ENCODE results near the gene LCN15. TPM values are rescaled to one million over a fixed set of nuclear protein-coding genes. Genes with fewer than 3 reads are reported as not detected.

The LCN15 gene
- total and polyA plus RNA-seq, 2 experiments from 2014 or later, result 0.77 TPM; not detected in 1

DNA sequence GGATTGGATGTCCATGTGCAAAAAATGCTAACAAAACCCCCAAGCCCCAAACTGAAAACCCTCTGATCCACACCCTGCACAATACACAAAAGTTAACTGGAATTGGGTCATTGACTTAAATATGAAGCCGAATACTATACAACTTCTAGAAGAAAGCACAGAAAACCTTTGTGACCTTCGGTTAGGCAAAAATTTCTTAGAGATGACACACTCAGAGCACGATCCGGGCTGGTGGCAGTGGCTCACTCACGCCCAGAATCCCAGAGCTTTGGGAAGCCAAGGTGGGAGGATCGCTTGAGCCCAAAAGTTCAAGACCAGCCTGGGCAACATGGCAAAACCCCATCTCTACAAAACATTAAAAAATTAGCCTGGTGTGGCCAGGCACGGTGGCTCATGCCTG lies 53.8 kb downstream of the LCN15 start:
- Histone ChIP-seq H3K9me3 (ENCODE audit: low read depth) (no peaks in the 10 kb centered on the region), H3K27ac (no peak overlapping the region), H3K4me1 (ENCODE audit: low read depth) (peaks cover 10% of the 10 kb centered on the region), H3K27me3 (no peaks in the 10 kb centered on the region), H3K4me3 (no peak overlapping the region), H3K36me3 (peaks cover 2% of the 10 kb centered on the region)
- DNase-seq (ENCODE audit: low read depth in 1 of 2, low spot score in 1 of 2), result no peak
- TF ChIP-seq, protein P1, sequence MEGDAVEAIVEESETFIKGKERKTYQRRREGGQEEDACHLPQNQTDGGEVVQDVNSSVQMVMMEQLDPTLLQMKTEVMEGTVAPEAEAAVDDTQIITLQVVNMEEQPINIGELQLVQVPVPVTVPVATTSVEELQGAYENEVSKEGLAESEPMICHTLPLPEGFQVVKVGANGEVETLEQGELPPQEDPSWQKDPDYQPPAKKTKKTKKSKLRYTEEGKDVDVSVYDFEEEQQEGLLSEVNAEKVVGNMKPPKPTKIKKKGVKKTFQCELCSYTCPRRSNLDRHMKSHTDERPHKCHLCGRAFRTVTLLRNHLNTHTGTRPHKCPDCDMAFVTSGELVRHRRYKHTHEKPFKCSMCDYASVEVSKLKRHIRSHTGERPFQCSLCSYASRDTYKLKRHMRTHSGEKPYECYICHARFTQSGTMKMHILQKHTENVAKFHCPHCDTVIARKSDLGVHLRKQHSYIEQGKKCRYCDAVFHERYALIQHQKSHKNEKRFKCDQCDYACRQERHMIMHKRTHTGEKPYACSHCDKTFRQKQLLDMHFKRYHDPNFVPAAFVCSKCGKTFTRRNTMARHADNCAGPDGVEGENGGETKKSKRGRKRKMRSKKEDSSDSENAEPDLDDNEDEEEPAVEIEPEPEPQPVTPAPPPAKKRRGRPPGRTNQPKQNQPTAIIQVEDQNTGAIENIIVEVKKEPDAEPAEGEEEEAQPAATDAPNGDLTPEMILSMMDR (IDR thresholded peaks at IDR 0.05; ENCODE audit: low read depth, low read length), result no peak

Other genes with a start within 250 kb of the LCN15 start
- gene NOTCH1, start 218.5 kb downstream of the LCN15 start, total RNA-seq, result 17.8 and 20.9 TPM in 2 replicates
- 7.1 and 7.3 TPM in 2 replicates for gene NOTCH1, start 218.5 kb downstream of the LCN15 start, polyA plus RNA-seq
- gene EGFL7, start 101.6 kb downstream of the LCN15 start, total RNA-seq, result 64.1 and 82.9 TPM in 2 replicates
- gene EGFL7, start 101.6 kb downstream of the LCN15 start, polyA plus RNA-seq, result 50.9 and 90.0 TPM in 2 replicates
- 59.0 and 72.5 TPM in 2 replicates for gene AGPAT2, start 77.1 kb downstream of the LCN15 start, total RNA-seq
- gene AGPAT2, start 77.1 kb downstream of the LCN15 start, polyA plus RNA-seq, result 103 and 104 TPM in 2 replicates
- gene DIPK1B, start 51.9 kb downstream of the LCN15 start, total RNA-seq, result 163 and 188 TPM in 2 replicates
- gene DIPK1B, start 51.9 kb downstream of the LCN15 start, polyA plus RNA-seq, result 162 and 190 TPM in 2 replicates
- gene LCN10, start 21.6 kb downstream of the LCN15 start, total RNA-seq, result 0.63 TPM in 1 of 2 replicates, not detected in the other
- 0.25 and 0.71 TPM in 2 replicates for gene LCN10, start 21.6 kb downstream of the LCN15 start, polyA plus RNA-seq
- gene LCN6, start 16.0 kb downstream of the LCN15 start, total RNA-seq, result not detected in 2 replicates
- not detected in 2 replicates for gene LCN6, start 16.0 kb downstream of the LCN15 start, polyA plus RNA-seq
- not detected in 2 replicates for gene LCN8, start 6.3 kb downstream of the LCN15 start, total RNA-seq
- gene LCN8, start 6.3 kb downstream of the LCN15 start, polyA plus RNA-seq, result 0.81 TPM in 1 of 2 replicates, not detected in the other
- gene TMEM141, start 26.8 kb upstream of the LCN15 start, total RNA-seq, result 200 and 306 TPM in 2 replicates
- gene TMEM141, start 26.8 kb upstream of the LCN15 start, polyA plus RNA-seq, result 169 and 238 TPM in 2 replicates
- gene CCDC183, start 31.8 kb upstream of the LCN15 start, total RNA-seq, result 32.4 and 49.3 TPM in 2 replicates
- gene CCDC183, start 31.8 kb upstream of the LCN15 start, polyA plus RNA-seq, result 40.1 and 43.1 TPM in 2 replicates
- 131 and 153 TPM in 2 replicates for gene RABL6, start 43.4 kb upstream of the LCN15 start, total RNA-seq
- 101 and 115 TPM in 2 replicates for gene RABL6, start 43.4 kb upstream of the LCN15 start, polyA plus RNA-seq
- gene AJM1, start 78.0 kb upstream of the LCN15 start, total RNA-seq, result 8.5 and 12.2 TPM in 2 replicates
- gene AJM1, start 78.0 kb upstream of the LCN15 start, polyA plus RNA-seq, result 8.7 and 12.1 TPM in 2 replicates
- gene PHPT1, start 84.9 kb upstream of the LCN15 start, total RNA-seq, result 185 and 235 TPM in 2 replicates
- 557 and 565 TPM in 2 replicates for gene PHPT1, start 84.9 kb upstream of the LCN15 start, polyA plus RNA-seq
- 22.2 and 29.7 TPM in 2 replicates for gene MAMDC4, start 87.8 kb upstream of the LCN15 start, total RNA-seq
- gene MAMDC4, start 87.8 kb upstream of the LCN15 start, polyA plus RNA-seq, result 8.7 and 17.8 TPM in 2 replicates
- 741 and 1,028 TPM in 2 replicates for gene EDF1, start 101.8 kb upstream of the LCN15 start, total RNA-seq
- gene EDF1, start 101.8 kb upstream of the LCN15 start, polyA plus RNA-seq, result 496 and 793 TPM in 2 replicates
- 20.0 and 25.6 TPM in 2 replicates for gene TRAF2, start 122.0 kb upstream of the LCN15 start, total RNA-seq
- gene TRAF2, start 122.0 kb upstream of the LCN15 start, polyA plus RNA-seq, result 37.2 and 45.6 TPM in 2 replicates
- gene FBXW5, start 180.2 kb upstream of the LCN15 start, total RNA-seq, result 188 and 194 TPM in 2 replicates
- gene FBXW5, start 180.2 kb upstream of the LCN15 start, polyA plus RNA-seq, result 117 and 119 TPM in 2 replicates
- gene C8G, start 180.7 kb upstream of the LCN15 start, total RNA-seq, result 3.4 and 10.8 TPM in 2 replicates
- 1.2 and 4.4 TPM in 2 replicates for gene C8G, start 180.7 kb upstream of the LCN15 start, polyA plus RNA-seq
- gene LCN12, start 187.8 kb upstream of the LCN15 start, total RNA-seq, result 5.0 and 11.4 TPM in 2 replicates
- 19.7 and 21.9 TPM in 2 replicates for gene LCN12, start 187.8 kb upstream of the LCN15 start, polyA plus RNA-seq
- 2.6 and 3.9 TPM in 2 replicates for gene PTGDS, start 213.0 kb upstream of the LCN15 start, total RNA-seq
- 3.4 and 5.3 TPM in 2 replicates for gene PTGDS, start 213.0 kb upstream of the LCN15 start, polyA plus RNA-seq
- 0.36 TPM in 1 of 2 replicates, not detected in the other for gene LCNL1, start 218.5 kb upstream of the LCN15 start, total RNA-seq
- gene LCNL1, start 218.5 kb upstream of the LCN15 start, polyA plus RNA-seq, result not detected in 2 replicates
- 94.6 and 130 TPM in 2 replicates for gene PAXX, start 227.9 kb upstream of the LCN15 start, total RNA-seq
- 102 and 110 TPM in 2 replicates for gene PAXX, start 227.9 kb upstream of the LCN15 start, polyA plus RNA-seq
- gene CLIC3, start 232.1 kb upstream of the LCN15 start, total RNA-seq, result not detected in 2 replicates
- 0.75 and 0.87 TPM in 2 replicates for gene CLIC3, start 232.1 kb upstream of the LCN15 start, polyA plus RNA-seq

Data from cardiac muscle cell (in vitro differentiated cells and primary cell).